Measurements from ENCODE around the gene LHFPL3. TPM values are rescaled to one million over a fixed set of nuclear protein-coding genes. Genes with fewer than 3 reads are reported as not detected.

LHFPL3 gene
- total RNA-seq, 1 donor from 2014 or later: not detected

DNA sequence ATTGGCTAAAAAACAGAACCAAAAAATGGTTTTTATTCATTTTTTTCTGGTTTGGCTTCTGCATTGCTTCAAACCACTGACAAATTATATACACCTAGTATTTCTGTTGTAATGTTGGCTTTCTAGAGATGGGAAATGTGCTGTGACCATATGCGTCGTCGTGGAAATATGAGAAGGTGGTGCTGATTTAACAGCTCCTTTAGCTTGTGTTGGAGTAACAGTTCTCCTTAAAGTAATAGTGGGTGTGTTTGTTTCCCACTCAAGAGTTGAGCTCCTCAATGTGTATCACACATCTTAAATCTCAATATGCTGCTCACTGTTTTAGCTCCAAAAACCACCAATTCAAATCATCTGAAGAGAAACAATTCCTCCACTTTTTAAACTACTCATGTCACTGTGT is 196.4 kb downstream of the LHFPL3 start:
- Histone ChIP-seq H3K36me3 (ENCODE audit: control insufficient read depth in 3 of 3, insufficient read depth in 3 of 3, low read length in 3 of 3) (no peaks in the 10 kb centered on the region), H3K27me3 (ENCODE audit: control insufficient read depth in 3 of 3, insufficient read depth in 3 of 3, low read length in 3 of 3) (no peaks in the 10 kb centered on the region), H3K27ac (ENCODE audit: low read depth, low read length) (no peak overlapping the region), H3K9ac (ENCODE audit: low read depth in 1 of 3, low read length in 3 of 3) (no peak overlapping the region), H3K4me3 (ENCODE audit: low read length in 3 of 3) (no peak overlapping the region), H3K9me3 (ENCODE audit: control insufficient read depth in 3 of 3, low read length in 3 of 3) (no peaks in the 10 kb centered on the region), H3K4me1 (ENCODE audit: control insufficient read depth in 3 of 3, insufficient read depth in 3 of 3, low read length in 3 of 3) (no peaks in the 10 kb centered on the region)

DNA sequence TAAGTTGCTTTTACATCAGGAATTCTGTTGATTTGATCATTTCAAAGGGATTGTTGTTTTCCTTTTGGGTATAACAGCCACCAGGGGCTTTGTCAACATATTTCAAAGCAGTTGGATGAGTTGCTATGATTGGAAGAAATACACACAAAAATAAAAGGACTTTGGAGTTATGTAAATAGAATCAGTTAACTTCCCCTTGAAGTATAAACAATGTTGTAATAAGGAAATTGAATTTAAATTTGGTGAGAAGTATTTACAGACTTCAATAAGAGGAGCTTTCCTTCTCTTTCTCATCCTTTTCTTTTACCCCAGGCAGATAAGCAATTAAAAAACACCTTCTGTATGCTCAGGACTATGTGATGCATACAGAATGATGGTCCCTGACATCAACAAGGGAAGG is 199.7 kb downstream of the LHFPL3 start:
- H3K9ac ChIP-seq (ENCODE audit: low read depth in 1 of 3, low read length in 3 of 3): no peak overlapping the region
- H3K27me3 ChIP-seq (ENCODE audit: control insufficient read depth in 3 of 3, insufficient read depth in 3 of 3, low read length in 3 of 3): no peaks in the 10 kb centered on the region
- H3K36me3 ChIP-seq (ENCODE audit: control insufficient read depth in 3 of 3, insufficient read depth in 3 of 3, low read length in 3 of 3): no peaks in the 10 kb centered on the region
- no peak overlapping the region for H3K27ac ChIP-seq (ENCODE audit: low read depth, low read length)
- no peak overlapping the region for H3K4me3 ChIP-seq (ENCODE audit: low read length in 3 of 3)
- no peaks in the 10 kb centered on the region for H3K9me3 ChIP-seq (ENCODE audit: control insufficient read depth in 3 of 3, low read length in 3 of 3)
- no peaks in the 10 kb centered on the region for H3K4me1 ChIP-seq (ENCODE audit: control insufficient read depth in 3 of 3, insufficient read depth in 3 of 3, low read length in 3 of 3)

DNA sequence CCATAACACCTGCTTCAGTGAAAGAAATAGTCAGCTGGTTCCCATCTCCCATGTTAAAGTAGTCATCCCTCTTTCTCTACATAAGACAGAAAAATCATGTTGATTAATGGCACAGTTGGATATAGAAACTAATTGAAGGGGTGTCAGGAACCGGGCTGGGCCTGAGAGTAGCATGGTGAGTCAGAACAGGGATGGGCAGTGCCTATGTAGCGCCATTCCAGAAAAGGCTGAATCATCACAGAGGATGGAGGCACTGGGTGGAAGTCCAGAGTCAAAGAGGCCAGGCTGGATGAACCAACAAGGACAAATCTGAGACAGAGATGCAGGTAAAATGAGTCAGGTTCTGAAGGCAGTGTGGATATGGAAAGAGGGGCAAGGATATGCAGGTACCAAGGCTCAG is 201.2 kb downstream of the LHFPL3 start:
- no peaks in the 10 kb centered on the region for H3K36me3 ChIP-seq (ENCODE audit: control insufficient read depth in 3 of 3, insufficient read depth in 3 of 3, low read length in 3 of 3)
- no peaks in the 10 kb centered on the region for H3K4me1 ChIP-seq (ENCODE audit: control insufficient read depth in 3 of 3, insufficient read depth in 3 of 3, low read length in 3 of 3)
- H3K27me3 ChIP-seq (ENCODE audit: control insufficient read depth in 3 of 3, insufficient read depth in 3 of 3, low read length in 3 of 3): peaks cover 0 to 4% (median 0%) of the 10 kb centered on the region in 3 donors
- no peak overlapping the region for H3K4me3 ChIP-seq (ENCODE audit: low read length in 3 of 3)
- no peak overlapping the region for H3K9ac ChIP-seq (ENCODE audit: low read depth in 1 of 3, low read length in 3 of 3)
- H3K9me3 ChIP-seq (ENCODE audit: control insufficient read depth in 3 of 3, low read length in 3 of 3): no peaks in the 10 kb centered on the region
- no peak overlapping the region for H3K27ac ChIP-seq (ENCODE audit: low read depth, low read length)

DNA sequence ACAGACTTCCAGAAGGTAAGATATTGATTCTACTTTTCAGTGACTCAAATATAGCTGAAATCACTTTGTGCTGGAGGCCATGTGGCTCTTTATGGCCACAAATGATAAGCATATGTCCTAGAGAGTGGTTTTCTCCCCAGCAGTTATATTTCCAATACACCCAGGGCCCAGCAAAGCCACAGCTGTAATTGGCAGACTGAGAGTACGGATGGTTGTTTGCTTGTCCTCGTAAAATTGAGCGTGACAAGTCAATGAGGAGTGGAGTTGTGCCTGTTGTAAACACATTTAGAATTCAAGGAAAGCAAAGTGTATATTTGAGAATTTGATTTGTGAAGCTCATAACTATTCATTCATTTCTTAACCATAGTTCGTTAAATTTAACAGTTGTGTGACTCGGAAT is 201.8 kb downstream of the LHFPL3 start:
- Histone ChIP-seq H3K9me3 (ENCODE audit: control insufficient read depth in 3 of 3, low read length in 3 of 3) (no peaks in the 10 kb centered on the region), H3K27ac (ENCODE audit: low read depth, low read length) (no peak overlapping the region), H3K27me3 (ENCODE audit: control insufficient read depth in 3 of 3, insufficient read depth in 3 of 3, low read length in 3 of 3) (peaks cover 0 to 4% (median 0%) of the 10 kb centered on the region in 3 donors), H3K36me3 (ENCODE audit: control insufficient read depth in 3 of 3, insufficient read depth in 3 of 3, low read length in 3 of 3) (no peaks in the 10 kb centered on the region), H3K4me3 (ENCODE audit: low read length in 3 of 3) (no peak overlapping the region), H3K4me1 (ENCODE audit: control insufficient read depth in 3 of 3, insufficient read depth in 3 of 3, low read length in 3 of 3) (no peaks in the 10 kb centered on the region), H3K9ac (ENCODE audit: low read depth in 1 of 3, low read length in 3 of 3) (no peak overlapping the region)

DNA sequence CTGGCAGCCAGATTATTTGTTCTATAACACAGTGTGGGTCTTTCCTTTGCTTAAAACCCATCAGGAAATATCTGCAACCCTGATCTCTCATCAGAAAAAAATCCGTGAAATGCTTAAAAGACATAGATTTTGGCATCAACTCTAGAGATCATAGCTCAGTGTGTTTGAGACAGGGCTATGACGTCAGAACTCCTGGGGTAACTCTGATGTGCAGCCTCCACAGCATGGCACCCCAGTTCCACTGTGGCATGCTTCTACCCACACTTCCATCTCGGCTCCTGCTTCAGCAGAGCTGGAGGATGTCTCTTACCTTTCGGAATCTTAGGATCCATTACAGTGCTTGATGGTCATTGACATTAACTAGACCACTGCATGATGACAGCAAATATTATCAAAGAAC is 205.7 kb downstream of the LHFPL3 start:
- Histone ChIP-seq H3K27ac (ENCODE audit: low read depth, low read length) (no peak overlapping the region), H3K9ac (ENCODE audit: low read depth in 1 of 3, low read length in 3 of 3) (no peak overlapping the region), H3K36me3 (ENCODE audit: control insufficient read depth in 3 of 3, insufficient read depth in 3 of 3, low read length in 3 of 3) (no peaks in the 10 kb centered on the region), H3K4me3 (ENCODE audit: low read length in 3 of 3) (no peak overlapping the region), H3K9me3 (ENCODE audit: control insufficient read depth in 3 of 3, low read length in 3 of 3) (no peaks in the 10 kb centered on the region), H3K27me3 (ENCODE audit: control insufficient read depth in 3 of 3, insufficient read depth in 3 of 3, low read length in 3 of 3) (peaks cover 0 to 4% (median 0%) of the 10 kb centered on the region in 3 donors), H3K4me1 (ENCODE audit: control insufficient read depth in 3 of 3, insufficient read depth in 3 of 3, low read length in 3 of 3) (no peaks in the 10 kb centered on the region)

DNA sequence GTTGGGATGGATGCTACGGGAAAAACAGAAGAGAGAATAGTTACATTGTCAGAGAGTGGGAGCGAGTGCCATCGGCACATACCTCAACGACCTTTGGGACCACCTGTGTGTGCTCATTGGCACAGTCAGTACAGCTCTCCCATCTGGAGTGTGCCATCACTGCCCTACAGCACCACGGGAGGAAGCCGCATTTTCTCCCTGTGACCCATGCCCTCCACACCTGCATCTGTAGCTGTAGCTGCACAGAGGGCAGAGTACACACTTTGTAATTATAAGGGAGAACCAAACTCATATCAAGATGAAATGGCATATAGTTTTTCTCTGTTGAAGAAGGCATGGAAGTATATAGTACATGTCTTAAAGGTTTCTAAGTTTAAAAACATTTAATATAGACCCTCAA is 207.4 kb downstream of the LHFPL3 start:
- Histone ChIP-seq H3K4me1 (ENCODE audit: control insufficient read depth in 3 of 3, insufficient read depth in 3 of 3, low read length in 3 of 3) (no peaks in the 10 kb centered on the region), H3K9ac (ENCODE audit: low read depth in 1 of 3, low read length in 3 of 3) (no peak overlapping the region), H3K27me3 (ENCODE audit: control insufficient read depth in 3 of 3, insufficient read depth in 3 of 3, low read length in 3 of 3) (peaks cover 0 to 4% (median 0%) of the 10 kb centered on the region in 3 donors), H3K4me3 (ENCODE audit: low read length in 3 of 3) (no peak overlapping the region), H3K36me3 (ENCODE audit: control insufficient read depth in 3 of 3, insufficient read depth in 3 of 3, low read length in 3 of 3) (no peaks in the 10 kb centered on the region), H3K27ac (ENCODE audit: low read depth, low read length) (no peak overlapping the region), H3K9me3 (ENCODE audit: control insufficient read depth in 3 of 3, low read length in 3 of 3) (no peaks in the 10 kb centered on the region)

DNA sequence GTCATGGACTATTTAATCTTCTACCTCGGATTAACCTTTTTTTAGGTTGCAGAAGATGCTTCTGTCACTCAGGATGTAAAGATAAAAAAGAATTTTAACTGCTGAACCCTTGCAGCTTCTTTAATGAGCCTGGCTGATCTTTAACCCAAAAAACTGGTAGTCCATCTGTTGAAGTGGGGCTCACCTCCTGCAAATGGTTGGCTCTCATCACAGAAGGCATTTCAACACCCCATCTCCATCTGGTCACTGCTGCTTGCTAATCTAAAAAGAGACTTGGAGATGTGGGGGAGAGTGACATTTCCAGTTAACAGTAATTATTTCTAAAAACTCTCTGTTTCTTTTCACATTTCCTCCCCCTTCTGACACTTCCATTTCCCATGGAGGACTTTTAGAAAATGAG is 208.6 kb downstream of the LHFPL3 start:
- H3K9ac ChIP-seq (ENCODE audit: low read depth in 1 of 3, low read length in 3 of 3): no peak overlapping the region
- H3K27me3 ChIP-seq (ENCODE audit: control insufficient read depth in 3 of 3, insufficient read depth in 3 of 3, low read length in 3 of 3): peaks cover 0 to 4% (median 0%) of the 10 kb centered on the region in 3 donors
- no peak overlapping the region for H3K4me3 ChIP-seq (ENCODE audit: low read length in 3 of 3)
- no peak overlapping the region for H3K27ac ChIP-seq (ENCODE audit: low read depth, low read length)
- H3K9me3 ChIP-seq (ENCODE audit: control insufficient read depth in 3 of 3, low read length in 3 of 3): no peaks in the 10 kb centered on the region
- no peaks in the 10 kb centered on the region for H3K4me1 ChIP-seq (ENCODE audit: control insufficient read depth in 3 of 3, insufficient read depth in 3 of 3, low read length in 3 of 3)
- no peaks in the 10 kb centered on the region for H3K36me3 ChIP-seq (ENCODE audit: control insufficient read depth in 3 of 3, insufficient read depth in 3 of 3, low read length in 3 of 3)

DNA sequence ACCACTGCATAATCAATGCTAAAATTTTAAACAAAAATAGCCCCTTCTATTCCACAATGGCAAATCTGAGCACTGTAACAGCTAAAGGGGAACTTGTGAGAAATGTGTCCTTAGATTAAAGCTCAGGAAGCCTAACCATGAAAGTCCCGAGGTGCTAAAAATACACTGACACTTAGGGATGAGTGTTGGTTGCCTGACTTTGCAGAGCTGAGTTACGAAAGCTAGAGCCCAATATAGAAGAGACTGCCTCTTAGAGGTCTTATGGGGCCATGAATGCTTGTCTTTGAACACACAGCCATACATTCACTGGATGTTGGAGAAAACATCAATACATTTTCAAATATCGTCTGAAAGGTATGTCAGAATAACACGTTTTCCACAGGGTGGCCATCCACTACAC is 209.7 kb downstream of the LHFPL3 start:
- Histone ChIP-seq H3K9ac (ENCODE audit: low read depth in 1 of 3, low read length in 3 of 3) (no peak overlapping the region), H3K9me3 (ENCODE audit: control insufficient read depth in 3 of 3, low read length in 3 of 3) (no peaks in the 10 kb centered on the region), H3K4me3 (ENCODE audit: low read length in 3 of 3) (no peak overlapping the region), H3K27ac (ENCODE audit: low read depth, low read length) (no peak overlapping the region), H3K27me3 (ENCODE audit: control insufficient read depth in 3 of 3, insufficient read depth in 3 of 3, low read length in 3 of 3) (peaks cover 0 to 4% (median 0%) of the 10 kb centered on the region in 3 donors), H3K36me3 (ENCODE audit: control insufficient read depth in 3 of 3, insufficient read depth in 3 of 3, low read length in 3 of 3) (no peaks in the 10 kb centered on the region), H3K4me1 (ENCODE audit: control insufficient read depth in 3 of 3, insufficient read depth in 3 of 3, low read length in 3 of 3) (no peaks in the 10 kb centered on the region)

DNA sequence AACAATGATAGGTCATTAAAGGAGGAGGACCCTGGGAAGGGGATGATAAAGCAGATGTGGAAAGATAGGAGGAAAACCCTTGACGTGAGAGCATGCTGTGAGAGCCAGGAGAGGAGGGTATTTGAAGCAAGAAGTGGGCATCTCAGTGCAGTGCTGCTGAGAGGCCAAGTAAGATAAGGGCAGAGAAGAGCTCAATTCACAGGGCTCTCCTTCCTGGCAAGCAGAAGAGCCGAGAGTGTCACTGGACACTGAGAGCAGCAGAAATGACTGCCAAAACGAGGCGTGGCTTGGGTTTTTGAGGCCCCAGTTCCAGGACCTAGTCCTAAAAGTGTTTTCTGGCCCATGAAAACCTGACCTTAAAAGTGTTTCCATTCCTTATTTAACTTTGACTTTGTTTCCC is 213.5 kb downstream of the LHFPL3 start:
- H3K9ac ChIP-seq (ENCODE audit: low read depth in 1 of 3, low read length in 3 of 3): no peak overlapping the region
- H3K4me3 ChIP-seq (ENCODE audit: low read length in 3 of 3): no peak overlapping the region
- no peaks in the 10 kb centered on the region for H3K4me1 ChIP-seq (ENCODE audit: control insufficient read depth in 3 of 3, insufficient read depth in 3 of 3, low read length in 3 of 3)
- H3K36me3 ChIP-seq (ENCODE audit: control insufficient read depth in 3 of 3, insufficient read depth in 3 of 3, low read length in 3 of 3): no peaks in the 10 kb centered on the region
- H3K9me3 ChIP-seq (ENCODE audit: control insufficient read depth in 3 of 3, low read length in 3 of 3): no peaks in the 10 kb centered on the region
- no peaks in the 10 kb centered on the region for H3K27me3 ChIP-seq (ENCODE audit: control insufficient read depth in 3 of 3, insufficient read depth in 3 of 3, low read length in 3 of 3)
- no peak overlapping the region for H3K27ac ChIP-seq (ENCODE audit: low read depth, low read length)

DNA sequence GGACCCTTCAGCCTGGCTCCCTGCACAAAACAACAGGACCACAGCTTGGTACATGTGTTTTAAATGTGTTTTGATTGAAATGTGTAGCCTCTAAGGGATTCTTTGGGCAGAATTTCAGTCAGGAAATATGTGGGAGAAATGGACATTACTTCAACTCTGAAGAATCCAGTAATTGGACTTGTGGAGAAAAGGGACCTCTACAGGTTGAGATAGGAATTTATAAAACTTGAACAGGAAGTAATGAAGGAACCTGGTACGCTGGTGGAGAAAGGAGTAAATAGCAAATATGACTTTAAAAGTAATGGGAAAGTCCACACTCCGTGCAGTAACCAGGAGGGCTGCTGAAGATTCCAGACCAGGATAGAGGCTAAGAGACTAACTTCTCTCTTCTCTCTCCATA is 220.5 kb downstream of the LHFPL3 start:
- Histone ChIP-seq H3K4me3 (ENCODE audit: low read length in 3 of 3) (no peak overlapping the region), H3K27ac (ENCODE audit: low read depth, low read length) (no peak overlapping the region), H3K4me1 (ENCODE audit: control insufficient read depth in 3 of 3, insufficient read depth in 3 of 3, low read length in 3 of 3) (no peaks in the 10 kb centered on the region), H3K27me3 (ENCODE audit: control insufficient read depth in 3 of 3, insufficient read depth in 3 of 3, low read length in 3 of 3) (no peaks in the 10 kb centered on the region), H3K9ac (ENCODE audit: low read depth in 1 of 3, low read length in 3 of 3) (no peak overlapping the region), H3K36me3 (ENCODE audit: control insufficient read depth in 3 of 3, insufficient read depth in 3 of 3, low read length in 3 of 3) (no peaks in the 10 kb centered on the region), H3K9me3 (ENCODE audit: control insufficient read depth in 3 of 3, low read length in 3 of 3) (no peaks in the 10 kb centered on the region)

DNA sequence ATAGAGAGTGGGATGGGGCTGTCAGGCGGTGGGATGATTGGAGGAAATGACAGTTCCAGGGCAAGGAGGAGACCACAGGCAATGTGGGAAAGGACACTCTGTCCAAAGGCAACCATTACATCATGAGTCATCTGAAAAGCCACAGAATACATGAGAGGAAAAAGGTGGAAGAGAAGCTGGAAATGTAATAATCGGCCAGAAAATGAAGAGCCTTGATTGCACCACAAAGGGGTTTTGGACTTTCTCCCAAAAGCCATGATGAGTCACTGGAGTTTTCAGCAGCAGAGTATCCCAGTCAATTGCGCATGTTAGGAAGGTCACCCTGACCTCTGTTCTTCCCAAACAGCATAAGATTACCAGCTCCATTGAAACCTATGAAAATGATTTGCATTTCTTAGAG is 222.0 kb downstream of the LHFPL3 start:
- Histone ChIP-seq H3K27ac (ENCODE audit: low read depth, low read length) (no peak overlapping the region), H3K36me3 (ENCODE audit: control insufficient read depth in 3 of 3, insufficient read depth in 3 of 3, low read length in 3 of 3) (no peaks in the 10 kb centered on the region), H3K9me3 (ENCODE audit: control insufficient read depth in 3 of 3, low read length in 3 of 3) (no peaks in the 10 kb centered on the region), H3K4me1 (ENCODE audit: control insufficient read depth in 3 of 3, insufficient read depth in 3 of 3, low read length in 3 of 3) (no peaks in the 10 kb centered on the region), H3K4me3 (ENCODE audit: low read length in 3 of 3) (no peak overlapping the region), H3K27me3 (ENCODE audit: control insufficient read depth in 3 of 3, insufficient read depth in 3 of 3, low read length in 3 of 3) (no peaks in the 10 kb centered on the region), H3K9ac (ENCODE audit: low read depth in 1 of 3, low read length in 3 of 3) (no peak overlapping the region)

All from skeletal muscle tissue (tissue), 4 donors.